HepG2 (cell line): Measurements from ENCODE around the gene EPN3. TPM values are rescaled to one million over a fixed set of nuclear protein-coding genes. Genes with fewer than 3 reads are reported as not detected.
A peak's percentile ranks its signal among the peaks of the same experiment; 100 is the strongest.

Source experiments
- CAMTA2 ChIP-seq: sonication (generic); formaldehyde crosslinking; IDR thresholded peaks from 2 replicates; pipeline ENCODE4 v1.4.0; 2020; ENCODE audit warnings: mild to moderate bottlenecking, missing genetic modification reagents, borderline replicate concordance
- ERF ChIP-seq: IDR thresholded peaks from 2 replicates; pipeline ENCODE4 v1.6.1; 2018; ENCODE audit warnings: missing biosample characterization, missing genetic modification reagents
- FOXA3 ChIP-seq: IDR thresholded peaks from 2 replicates; pipeline ENCODE4 v1.6.1; 2016; ENCODE audit warnings: missing genetic modification reagents, missing compliant biosample characterization
- MTA1 ChIP-seq: sonication (generic); formaldehyde crosslinking; IDR thresholded peaks from 2 replicates; pipeline ENCODE4 v1.4.0; 2020; ENCODE audit warnings: missing genetic modification reagents, mild to moderate bottlenecking, borderline replicate concordance
- NAIF1 ChIP-seq: sonication (generic); formaldehyde crosslinking; IDR thresholded peaks from 2 replicates; pipeline ENCODE4 v1.5.0; 2020; ENCODE audit warnings: mild to moderate bottlenecking, missing genetic modification reagents, borderline replicate concordance
- SIN3A ChIP-seq: IDR thresholded peaks from 2 replicates; pipeline ENCODE4 v1.6.1; 2011; ENCODE audit warnings: low read depth, mild to moderate bottlenecking, control low read depth, low read length, borderline replicate concordance
- ZBTB7B ChIP-seq: sonication (generic); formaldehyde crosslinking; IDR thresholded peaks from 2 replicates; pipeline ENCODE4 v1.4.0; 2020; ENCODE audit warnings: missing genetic modification reagents
- ZFP36L2 ChIP-seq: sonication (generic); formaldehyde crosslinking; IDR thresholded peaks from 2 replicates; pipeline ENCODE4 v1.4.0; 2020; ENCODE audit warnings: missing genetic modification reagents
- ZNF274 ChIP-seq: sonication (generic); formaldehyde crosslinking; IDR thresholded peaks from 2 replicates; pipeline ENCODE4 v1.5.1; 2020; ENCODE audit warnings: mild to moderate bottlenecking, missing genetic modification reagents
- ZNF431 ChIP-seq: sonication (generic); formaldehyde crosslinking; IDR thresholded peaks from 2 replicates; pipeline ENCODE4 v1.9.0; 2022; ENCODE audit warnings: missing genetic modification reagents, low read depth, mild to moderate bottlenecking, borderline replicate concordance
- ZNF446 ChIP-seq: sonication (generic); formaldehyde crosslinking; IDR thresholded peaks from 2 replicates; pipeline ENCODE4 v1.5.0; 2020; ENCODE audit warnings: mild to moderate bottlenecking, missing genetic modification reagents
- ZNF629 ChIP-seq: sonication (generic); formaldehyde crosslinking; conservative IDR thresholded peaks from 2 replicates; pipeline ENCODE4 v1.5.0; 2020; ENCODE audit warnings: missing genetic modification reagents
- ZNF761 ChIP-seq: sonication (generic); formaldehyde crosslinking; conservative IDR thresholded peaks from 2 replicates; pipeline ENCODE4 v1.4.0; 2020; ENCODE audit warnings: mild to moderate bottlenecking, missing genetic modification reagents
- ZNF766 ChIP-seq: sonication (generic); formaldehyde crosslinking; IDR thresholded peaks from 2 replicates; pipeline ENCODE4 v1.5.0; 2020; ENCODE audit warnings: missing genetic modification reagents, borderline replicate concordance
- ZNF768 ChIP-seq: sonication (generic); formaldehyde crosslinking; IDR thresholded peaks from 2 replicates; pipeline ENCODE4 v1.4.0; 2020; ENCODE audit warnings: missing genetic modification reagents
- ZUFSP ChIP-seq: sonication (generic); formaldehyde crosslinking; IDR thresholded peaks from 2 replicates; pipeline ENCODE4 v1.9.0; 2021; ENCODE audit warnings: missing genetic modification reagents, mild to moderate bottlenecking, borderline replicate concordance
- polyA plus RNA-seq, 8 experiments: library from polyadenylated mRNA; depleted of rRNA in 3 of 8; stranded (reverse) in 7 of 8; unstranded in 1 of 8; fragments of >200 nt; fragmentation: Illumina TruSeq in 4 of 8; extraction: Trizol in 4 of 8; gene quantifications; 2 replicates each; pipeline versions ENCODE4 v1.2.1 to v1.2.3, GENCODE V29; 2011 to 2016; ENCODE audit warnings: low read depth in 4 of 8, missing spikeins in 1 of 8, mixed read lengths in 1 of 8; ENCODE audit not compliant: insufficient read depth in 1 of 8
- total RNA-seq, 5 experiments: library from RNA; depleted of rRNA; stranded (reverse); fragments of >200 nt; fragmentation: Illumina TruSeq; extraction: Trizol; gene quantifications; 2 replicates each; pipeline ENCODE4 v1.2.3, GENCODE V29; 2016; ENCODE audit warnings: low read depth in 1 of 5
- TF ChIP-seq, protein P1 (sequence below): sonication (generic); formaldehyde crosslinking; IDR thresholded peaks from 2 replicates; pipeline ENCODE4 v1.5.0; 2020; ENCODE audit warnings: mild to moderate bottlenecking, missing genetic modification reagents, moderate library complexity
- TF ChIP-seq, protein P2 (sequence below): IDR thresholded peaks from 2 replicates; pipeline ENCODE4 v1.6.1; 2016; ENCODE audit warnings: missing biosample characterization, missing genetic modification reagents, low read depth
- TF ChIP-seq, protein P3 (sequence below): sonication (generic); formaldehyde crosslinking; IDR thresholded peaks from 2 replicates; pipeline ENCODE4 v1.5.0; 2020; ENCODE audit warnings: mild to moderate bottlenecking, missing genetic modification reagents
- TF ChIP-seq, protein P4 (sequence below): sonication (generic); formaldehyde crosslinking; IDR thresholded peaks from 2 replicates; pipeline ENCODE4 v1.4.0; 2020; ENCODE audit warnings: missing genetic modification reagents

The EPN3 gene
- total and polyA plus RNA-seq, 2 of the 13 experiments (the other 11 are each of a cell fraction or from before 2014, with no cell fraction given), result 0.11 to 0.95 TPM

GRCh38 chr17:50547035-50547735 lies 14.7 kb downstream of the EPN3 start, which contains the start of gene SPATA20 (continued):
- TF ChIP-seq, protein P1, sequence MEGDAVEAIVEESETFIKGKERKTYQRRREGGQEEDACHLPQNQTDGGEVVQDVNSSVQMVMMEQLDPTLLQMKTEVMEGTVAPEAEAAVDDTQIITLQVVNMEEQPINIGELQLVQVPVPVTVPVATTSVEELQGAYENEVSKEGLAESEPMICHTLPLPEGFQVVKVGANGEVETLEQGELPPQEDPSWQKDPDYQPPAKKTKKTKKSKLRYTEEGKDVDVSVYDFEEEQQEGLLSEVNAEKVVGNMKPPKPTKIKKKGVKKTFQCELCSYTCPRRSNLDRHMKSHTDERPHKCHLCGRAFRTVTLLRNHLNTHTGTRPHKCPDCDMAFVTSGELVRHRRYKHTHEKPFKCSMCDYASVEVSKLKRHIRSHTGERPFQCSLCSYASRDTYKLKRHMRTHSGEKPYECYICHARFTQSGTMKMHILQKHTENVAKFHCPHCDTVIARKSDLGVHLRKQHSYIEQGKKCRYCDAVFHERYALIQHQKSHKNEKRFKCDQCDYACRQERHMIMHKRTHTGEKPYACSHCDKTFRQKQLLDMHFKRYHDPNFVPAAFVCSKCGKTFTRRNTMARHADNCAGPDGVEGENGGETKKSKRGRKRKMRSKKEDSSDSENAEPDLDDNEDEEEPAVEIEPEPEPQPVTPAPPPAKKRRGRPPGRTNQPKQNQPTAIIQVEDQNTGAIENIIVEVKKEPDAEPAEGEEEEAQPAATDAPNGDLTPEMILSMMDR, result peak; percentile 99
- TF ChIP-seq ZNF766 (CRISPR knock-in tag) (peak; percentile 87), ZFP36L2 (CRISPR knock-in tag) (peak; percentile 45; the same call in 1 of the 2 replicates), ERF (peak; percentile 94), ZNF768 (peak; percentile 58; the same call in 1 of the 2 replicates), ZNF761 (CRISPR knock-in tag) (peak; percentile 86), ZUFSP (no peak), SIN3A (peak; percentile 71; the same call in 1 of the 2 replicates), MTA1 (CRISPR knock-in tag) (peak; percentile 53; the same call in 1 of the 2 replicates), ZNF446 (CRISPR knock-in tag) (0 out of 2 replicates have a peak, but pooled peaks have one; percentile 69), CAMTA2 (0 out of 2 replicates have a peak, but pooled peaks have one; percentile 34), ZNF274 (CRISPR knock-in tag) (no peak), ZBTB7B (CRISPR knock-in tag) (peak; percentile 93), FOXA3 (CRISPR knock-in tag) (peak; percentile 45), NAIF1 (no peak), ZNF629 (CRISPR knock-in tag) (peak; percentile 61), ZNF431 (CRISPR knock-in tag) (0 out of 2 replicates have a peak, but pooled peaks have one; percentile 50)
- TF ChIP-seq, protein P2, sequence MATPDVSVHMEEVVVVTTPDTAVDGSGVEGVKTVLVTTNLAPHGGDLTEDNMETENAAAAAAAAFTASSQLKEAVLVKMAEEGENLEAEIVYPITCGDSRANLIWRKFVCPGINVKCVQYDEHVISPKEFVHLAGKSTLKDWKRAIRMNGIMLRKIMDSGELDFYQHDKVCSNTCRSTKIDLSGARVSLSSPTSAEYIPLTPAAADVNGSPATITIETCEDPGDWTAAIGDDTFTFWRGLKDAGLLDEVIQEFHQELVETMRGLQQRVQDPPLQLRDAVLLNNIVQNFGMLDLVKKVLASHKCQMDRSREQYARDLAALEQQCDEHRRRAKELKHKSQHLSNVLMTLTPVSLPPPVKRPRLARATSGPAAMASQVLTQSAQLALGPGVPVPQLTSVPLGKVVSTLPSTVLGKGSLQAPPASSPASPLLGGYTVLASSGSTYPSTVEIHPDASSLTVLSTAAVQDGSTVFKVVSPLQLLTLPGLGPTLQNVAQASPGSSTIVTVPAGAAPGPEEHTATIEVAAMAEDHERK (CRISPR knock-in tag), result no peak
- TF ChIP-seq, protein P3, sequence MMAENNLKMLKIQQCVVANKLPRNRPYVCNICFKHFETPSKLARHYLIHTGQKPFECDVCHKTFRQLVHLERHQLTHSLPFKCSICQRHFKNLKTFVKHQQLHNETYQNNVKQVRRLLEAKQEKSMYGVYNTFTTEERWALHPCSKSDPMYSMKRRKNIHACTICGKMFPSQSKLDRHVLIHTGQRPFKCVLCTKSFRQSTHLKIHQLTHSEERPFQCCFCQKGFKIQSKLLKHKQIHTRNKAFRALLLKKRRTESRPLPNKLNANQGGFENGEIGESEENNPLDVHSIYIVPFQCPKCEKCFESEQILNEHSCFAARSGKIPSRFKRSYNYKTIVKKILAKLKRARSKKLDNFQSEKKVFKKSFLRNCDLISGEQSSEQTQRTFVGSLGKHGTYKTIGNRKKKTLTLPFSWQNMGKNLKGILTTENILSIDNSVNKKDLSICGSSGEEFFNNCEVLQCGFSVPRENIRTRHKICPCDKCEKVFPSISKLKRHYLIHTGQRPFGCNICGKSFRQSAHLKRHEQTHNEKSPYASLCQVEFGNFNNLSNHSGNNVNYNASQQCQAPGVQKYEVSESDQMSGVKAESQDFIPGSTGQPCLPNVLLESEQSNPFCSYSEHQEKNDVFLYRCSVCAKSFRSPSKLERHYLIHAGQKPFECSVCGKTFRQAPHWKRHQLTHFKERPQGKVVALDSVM (CRISPR knock-in tag), result peak; percentile 82
- TF ChIP-seq, protein P4, sequence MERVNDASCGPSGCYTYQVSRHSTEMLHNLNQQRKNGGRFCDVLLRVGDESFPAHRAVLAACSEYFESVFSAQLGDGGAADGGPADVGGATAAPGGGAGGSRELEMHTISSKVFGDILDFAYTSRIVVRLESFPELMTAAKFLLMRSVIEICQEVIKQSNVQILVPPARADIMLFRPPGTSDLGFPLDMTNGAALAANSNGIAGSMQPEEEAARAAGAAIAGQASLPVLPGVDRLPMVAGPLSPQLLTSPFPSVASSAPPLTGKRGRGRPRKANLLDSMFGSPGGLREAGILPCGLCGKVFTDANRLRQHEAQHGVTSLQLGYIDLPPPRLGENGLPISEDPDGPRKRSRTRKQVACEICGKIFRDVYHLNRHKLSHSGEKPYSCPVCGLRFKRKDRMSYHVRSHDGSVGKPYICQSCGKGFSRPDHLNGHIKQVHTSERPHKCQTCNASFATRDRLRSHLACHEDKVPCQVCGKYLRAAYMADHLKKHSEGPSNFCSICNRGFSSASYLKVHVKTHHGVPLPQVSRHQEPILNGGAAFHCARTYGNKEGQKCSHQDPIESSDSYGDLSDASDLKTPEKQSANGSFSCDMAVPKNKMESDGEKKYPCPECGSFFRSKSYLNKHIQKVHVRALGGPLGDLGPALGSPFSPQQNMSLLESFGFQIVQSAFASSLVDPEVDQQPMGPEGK, result peak; percentile 72
